Transverse colon (tissue), 4 donors: ENCODE results near the gene PHF10. TPM values are rescaled to one million over a fixed set of nuclear protein-coding genes. Genes with fewer than 3 reads are reported as not detected.

Experiments used
- DNase-seq: peaks from one replicate; pipeline ENCODE4 v3.0.0-alpha.2; 2019
- H3K27ac ChIP-seq, 4 donors: fragments of 200-600 bp; sonication (generic); 2 replicates each; pipeline ENCODE4 v1.5.1; 2016 to 2018; ENCODE audit warnings: inconsistent platforms in 4 of 4
- H3K27me3 ChIP-seq: fragments of 200-600 bp; sonication (generic); 2 replicates; pipeline ENCODE4 v1.5.1; 2017; ENCODE audit warnings: inconsistent platforms
- H3K36me3 ChIP-seq, 4 donors: fragments of 200-600 bp; sonication (generic); 2 replicates each; pipeline ENCODE4 v1.5.1; 2017 to 2019; ENCODE audit warnings: inconsistent platforms in 4 of 4
- H3K4me1 ChIP-seq, 4 donors: fragments of 200-600 bp; sonication (generic); 2 replicates each; pipeline ENCODE4 v1.5.1; 2017 to 2020; ENCODE audit warnings: inconsistent platforms in 4 of 4
- H3K4me3 ChIP-seq, 4 donors: fragments of 200-600 bp; sonication (generic); 1 replicate in 1 of 4; 2 replicates in 3 of 4; pipeline versions ENCODE4 v1.5.1 to v1.6.1; 2017 to 2019; ENCODE audit warnings: inconsistent platforms in 4 of 4
- H3K9me3 ChIP-seq, 2 donors: fragments of 200-600 bp; sonication (generic); 2 replicates each; pipeline ENCODE4 v1.5.1; 2017 to 2019; ENCODE audit warnings: inconsistent platforms in 2 of 2
- CTCF ChIP-seq, 5 experiments: fragments of 200-600 bp in 3 of 5; fragments of 450-650 bp in 2 of 5; sonication (generic) in 3 of 5; IDR thresholded peaks; 1 replicate in 2 of 5; 2 replicates in 3 of 5; pipeline ENCODE4 v1.5.1; 2016 to 2017; ENCODE audit warnings: antibody characterized with exemption in 5 of 5, inconsistent platforms in 3 of 5, mild to moderate bottlenecking in 2 of 5, moderate library complexity in 1 of 5
- EP300 ChIP-seq: sonication (generic); formaldehyde crosslinking; IDR thresholded peaks from one replicate; pipeline ENCODE4 v1.6.1; 2017; ENCODE audit warnings: antibody characterized with exemption, low read depth
- POLR2A ChIP-seq: fragments of 450-650 bp; IDR thresholded peaks from one replicate; pipeline ENCODE4 v1.6.1; 2016; ENCODE audit warnings: antibody characterized with exemption, mild to moderate bottlenecking, moderate library complexity
- POLR2AphosphoS5 ChIP-seq, 3 donors: sonication (generic); formaldehyde crosslinking; IDR thresholded peaks; one replicate each; pipeline ENCODE4 v1.6.1; 2016; ENCODE audit warnings: antibody characterized with exemption in 3 of 3
- WGBS, 2 donors: methylation state at CpG; one replicate each; pipeline ENCODE4 v1.1.5; 2018; ENCODE audit warnings: low coverage in 1 of 2; 5-methylcytosine and 5-hydroxymethylcytosine counted together
- in situ Hi-C, 4 donors: fragments of 200-750 bp; cut with MboI; loops; one replicate each; pipeline versions ENCODE4 v1.15.0 to v1.15.1; 2017; ENCODE audit warnings: low sequenced_read_pairs in 3 of 4, low pct_ligation_motif_present in 1 of 4, low pct_unique_long_range_greater_than_20kb in 1 of 4
- intact Hi-C: fragments of 100-400 bp; cut with DNase I; formaldehyde crosslinking; loops from one replicate; pipeline ENCODE4 v1.15.1; 2023; ENCODE audit warnings: low total_unique reads
- total RNA-seq, 4 donors: library from RNA; depleted of rRNA; stranded (reverse); fragments of >200 nt; gene quantifications; one replicate each; pipeline ENCODE4 v1.1.0, GENCODE V29; 2016

The PHF10 gene
- total RNA-seq, 4 donors from 2014 or later = 21.3 to 49.9 (median 25.3) TPM

- H3K4me3 ChIP-seq = no peak overlapping the region
- peaks cover 0 to 34% (median 7%) of the 10 kb centered on the region in 4 donors for H3K36me3 ChIP-seq
- intact Hi-C loops (no loop called here), in situ Hi-C loops (no loop called here)
- TF ChIP-seq EP300 = no peak
- no peaks in the 10 kb centered on the region for H3K4me1 ChIP-seq
- no peak for DNase-seq
- H3K27ac ChIP-seq = no peak overlapping the region
- H3K9me3 ChIP-seq = peaks cover 13 to 23% of the 10 kb centered on the region in 2 donors
- 92 to 96% methylated on average over 2 of the region's 2 CpGs for WGBS, 2 donors
- H3K27me3 ChIP-seq = no peaks in the 10 kb centered on the region
Measured at GRCh38 chr6:169685860-169686259, 38.4 kb downstream of the PHF10 start.

GRCh38 chr6:169684056-169684455 lies 40.2 kb downstream of the PHF10 start:
- intact Hi-C loops = no loop called here
- no peak for TF ChIP-seq EP300
- no peak for TF ChIP-seq CTCF (IDR thresholded peaks at IDR 0.05)
- no peak for TF ChIP-seq POLR2AphosphoS5 (IDR thresholded peaks at IDR 0.05)
- WGBS, 2 donors = 86% methylated on average over 3 of the region's 3 CpGs; no CpG with 5 or more reads in 1 of the 2 donors
- peaks cover 13 to 23% of the 10 kb centered on the region in 2 donors for H3K9me3 ChIP-seq
- DNase-seq = no peak
- H3K27ac ChIP-seq = no peak overlapping the region
- in situ Hi-C loops = no loop called here
- H3K4me1 ChIP-seq = no peaks in the 10 kb centered on the region
- peaks cover 0 to 34% (median 7%) of the 10 kb centered on the region in 4 donors for H3K36me3 ChIP-seq
- H3K4me3 ChIP-seq = no peak overlapping the region
- no peaks in the 10 kb centered on the region for H3K27me3 ChIP-seq

- no peak for DNase-seq
- Histone ChIP-seq H3K4me1 (no peaks in the 10 kb centered on the region), H3K27me3 (no peaks in the 10 kb centered on the region), H3K27ac (no peak overlapping the region), H3K36me3 (peaks cover 0 to 4% (median 0%) of the 10 kb centered on the region in 4 donors), H3K9me3 (no peaks in the 10 kb centered on the region), H3K4me3 (no peak overlapping the region)
- intact Hi-C loops (no loop called here), in situ Hi-C loops (no loop called here)
- TF ChIP-seq CTCF (IDR thresholded peaks at IDR 0.05) (no peak), EP300 (no peak), POLR2AphosphoS5 (IDR thresholded peaks at IDR 0.05) (no peak)
- WGBS, 2 donors = 36 to 54% methylated on average over 1 of the region's 1 CpG
Measured at GRCh38 chr6:169678342-169678741, 46.0 kb downstream of the PHF10 start.

GRCh38 chr6:169677096-169677495 lies 47.2 kb downstream of the PHF10 start:
- in situ Hi-C loops (no loop called here), intact Hi-C loops (no loop called here)
- no peaks in the 10 kb centered on the region for H3K4me1 ChIP-seq
- H3K27me3 ChIP-seq = no peaks in the 10 kb centered on the region
- no peak for TF ChIP-seq CTCF (IDR thresholded peaks at IDR 0.05)
- no peak for TF ChIP-seq POLR2A
- TF ChIP-seq EP300 = no peak
- H3K36me3 ChIP-seq = peaks cover 0 to 4% (median 0%) of the 10 kb centered on the region in 4 donors
- WGBS, 2 donors = 89 to 100% methylated on average over 1 of the region's 1 CpG
- no peak overlapping the region for H3K27ac ChIP-seq
- H3K4me3 ChIP-seq = no peak overlapping the region
- no peak for DNase-seq
- no peaks in the 10 kb centered on the region for H3K9me3 ChIP-seq

GRCh38 chr6:169675011-169675410 lies 49.3 kb downstream of the PHF10 start:
- Histone ChIP-seq H3K27ac (no peak overlapping the region), H3K36me3 (no peaks in the 10 kb centered on the region), H3K4me3 (no peak overlapping the region), H3K27me3 (no peaks in the 10 kb centered on the region), H3K9me3 (no peaks in the 10 kb centered on the region), H3K4me1 (no peaks in the 10 kb centered on the region)
- TF ChIP-seq CTCF (IDR thresholded peaks at IDR 0.05) (no peak), EP300 (no peak), POLR2A (no peak), POLR2AphosphoS5 (IDR thresholded peaks at IDR 0.05) (no peak)
- DNase-seq = no peak
- in situ Hi-C loops = no loop called here
- intact Hi-C loops = no loop called here
- WGBS, 2 donors = 96% methylated on average over 3 of the region's 3 CpGs; no CpG with 5 or more reads in 1 of the 2 donors
